Brain microvascular endothelial cell (primary cell): Measurements from ENCODE around the gene CCDC136.

Experiments
- DNase-seq: peaks from one replicate; pipeline ENCODE4 v3.0.0-alpha.2; 2020
- H3K27ac ChIP-seq: fragments of 250-450 bp; sonication (Bioruptor Pico); 2 replicates; pipeline ENCODE4 v1.5.1; 2020; ENCODE audit warnings: mild to moderate bottlenecking, moderate library complexity
- H3K27me3 ChIP-seq: fragments of 250-450 bp; sonication (Bioruptor Pico); replicated peaks from 2 replicates; pipeline ENCODE4 v1.5.1; 2020; ENCODE audit warnings: mild to moderate bottlenecking
- H3K36me3 ChIP-seq: fragments of 250-450 bp; sonication (Bioruptor Pico); replicated peaks from 2 replicates; pipeline ENCODE4 v1.5.1; 2020; ENCODE audit warnings: mild to moderate bottlenecking
- H3K4me3 ChIP-seq: 2 replicates; pipeline ENCODE4 v1.5.1; 2011; ENCODE audit warnings: low read depth, mild to moderate bottlenecking, control low read depth, low read length, moderate library complexity
- in situ Hi-C: cut with HindIII; loops from 2 replicates; pipeline ENCODE4 v1.10.0; 2017; ENCODE audit warnings: low sequenced_read_pairs, low pct_ligation_motif_present
- TF ChIP-seq, protein P1 (sequence below): IDR thresholded peaks from 2 replicates; pipeline ENCODE4 v1.5.1; 2011; ENCODE audit warnings: low read depth, mild to moderate bottlenecking, moderate library complexity, low read length, control low read depth, inconsistent platforms; ENCODE audit errors: missing control alignments

Gene CCDC136

GRCh38 chr7:128846781-128847444, 55.1 kb downstream of the CCDC136 start:
- Histone ChIP-seq H3K4me3 (no peak overlapping the region), H3K27me3 (no peaks in the 10 kb centered on the region), H3K36me3 (peaks cover 96% of the 10 kb centered on the region), H3K27ac (no peak overlapping the region)
- DNase-seq: no peak
- in situ Hi-C loops: no loop called here
- TF ChIP-seq, protein P1, sequence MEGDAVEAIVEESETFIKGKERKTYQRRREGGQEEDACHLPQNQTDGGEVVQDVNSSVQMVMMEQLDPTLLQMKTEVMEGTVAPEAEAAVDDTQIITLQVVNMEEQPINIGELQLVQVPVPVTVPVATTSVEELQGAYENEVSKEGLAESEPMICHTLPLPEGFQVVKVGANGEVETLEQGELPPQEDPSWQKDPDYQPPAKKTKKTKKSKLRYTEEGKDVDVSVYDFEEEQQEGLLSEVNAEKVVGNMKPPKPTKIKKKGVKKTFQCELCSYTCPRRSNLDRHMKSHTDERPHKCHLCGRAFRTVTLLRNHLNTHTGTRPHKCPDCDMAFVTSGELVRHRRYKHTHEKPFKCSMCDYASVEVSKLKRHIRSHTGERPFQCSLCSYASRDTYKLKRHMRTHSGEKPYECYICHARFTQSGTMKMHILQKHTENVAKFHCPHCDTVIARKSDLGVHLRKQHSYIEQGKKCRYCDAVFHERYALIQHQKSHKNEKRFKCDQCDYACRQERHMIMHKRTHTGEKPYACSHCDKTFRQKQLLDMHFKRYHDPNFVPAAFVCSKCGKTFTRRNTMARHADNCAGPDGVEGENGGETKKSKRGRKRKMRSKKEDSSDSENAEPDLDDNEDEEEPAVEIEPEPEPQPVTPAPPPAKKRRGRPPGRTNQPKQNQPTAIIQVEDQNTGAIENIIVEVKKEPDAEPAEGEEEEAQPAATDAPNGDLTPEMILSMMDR: no peak

GRCh38 chr7:128847721-128848211, 56.0 kb downstream of the CCDC136 start:
- TF ChIP-seq, protein P1: no peak
- Histone ChIP-seq H3K27ac (no peak overlapping the region), H3K36me3 (peaks cover 96% of the 10 kb centered on the region), H3K4me3 (no peak overlapping the region), H3K27me3 (no peaks in the 10 kb centered on the region)
- DNase-seq: no peak
- in situ Hi-C loops: no loop called here

- DNase-seq: no peak
- Histone ChIP-seq H3K27me3 (no peaks in the 10 kb centered on the region), H3K27ac (no peak overlapping the region), H3K36me3 (peaks cover 96% of the 10 kb centered on the region), H3K4me3 (no peak overlapping the region)
- in situ Hi-C loops: no loop called here
- TF ChIP-seq, protein P1: no peak
These were observed 56.8 kb downstream of the CCDC136 start for GRCh38 chr7:128848289-128849155.

DNA sequence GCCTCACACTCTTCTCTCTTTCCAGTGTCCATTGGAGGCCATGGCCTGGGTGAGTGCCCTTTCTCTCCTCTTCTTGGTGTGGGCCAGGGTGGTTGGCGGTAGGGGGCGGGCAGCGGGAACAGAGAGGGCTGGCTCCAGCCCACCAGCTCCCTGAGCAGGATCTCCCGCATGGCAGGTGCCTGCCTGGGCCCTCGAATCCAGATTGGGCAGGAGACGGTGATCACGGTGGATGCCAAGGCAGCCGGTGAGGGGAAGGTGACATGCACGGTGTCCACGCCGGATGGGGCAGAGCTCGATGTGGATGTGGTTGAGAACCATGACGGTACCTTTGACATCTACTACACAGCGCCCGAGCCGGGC, 57.4 kb downstream of the CCDC136 start:
- DNase-seq: no peak
- in situ Hi-C loops: no loop called here
- Histone ChIP-seq H3K4me3 (no peak overlapping the region), H3K27ac (no peak overlapping the region), H3K36me3 (peaks cover 96% of the 10 kb centered on the region), H3K27me3 (no peaks in the 10 kb centered on the region)
- TF ChIP-seq, protein P1: no peak

DNA sequence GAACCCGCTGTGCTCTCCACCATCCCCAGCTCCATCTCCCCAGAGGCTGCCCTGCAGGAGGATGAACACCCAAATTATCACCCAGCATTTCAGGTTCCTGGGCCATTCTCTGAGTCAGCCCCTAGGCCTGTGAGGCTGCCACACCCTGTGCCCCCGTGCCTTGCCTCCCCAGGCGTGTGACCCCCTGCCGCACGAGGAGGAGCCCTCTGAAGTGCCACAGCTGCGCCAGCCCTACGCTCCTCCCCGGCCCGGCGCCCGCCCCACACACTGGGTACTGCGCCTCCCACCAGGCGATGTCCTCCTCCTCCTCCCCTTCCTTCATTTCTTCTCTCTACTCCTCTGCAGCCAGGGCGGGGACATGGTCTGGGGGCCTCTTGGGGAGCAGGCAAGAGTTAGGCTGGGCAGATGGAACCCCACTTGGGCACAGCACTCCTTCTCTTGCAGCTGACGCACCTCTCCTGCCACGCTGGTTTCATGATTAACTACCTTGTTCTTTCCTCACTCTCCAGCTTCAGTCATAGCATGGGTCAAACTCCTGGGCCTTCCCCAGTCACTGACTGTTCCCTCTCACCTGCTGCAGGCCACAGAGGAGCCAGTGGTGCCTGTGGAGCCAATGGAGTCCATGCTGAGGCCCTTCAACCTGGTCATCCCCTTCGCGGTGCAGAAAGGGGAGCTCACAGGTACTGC, 58.2 kb downstream of the CCDC136 start:
- TF ChIP-seq, protein P1: no peak
- Histone ChIP-seq H3K4me3 (no peak overlapping the region), H3K36me3 (peaks cover 96% of the 10 kb centered on the region), H3K27me3 (no peaks in the 10 kb centered on the region), H3K27ac (no peak overlapping the region)
- in situ Hi-C loops: no loop called here
- DNase-seq: no peak
